Trophoblast cell (in vitro differentiated cells and primary cell): ENCODE data around the gene TTC17.

ENCODE experiments used
- DNase-seq, 2 donors: peaks; one replicate each; pipeline ENCODE4 v3.0.0-alpha.2; 2016
- H2AFZ ChIP-seq: 2 replicates; pipeline ENCODE4 v1.6.1; 2013; ENCODE audit warnings: low read length, moderate library complexity, mild to moderate bottlenecking; ENCODE audit not compliant: insufficient read depth, poor library complexity
- H2AK5ac ChIP-seq: 2 replicates; pipeline ENCODE4 v1.6.1; 2013; ENCODE audit warnings: mild to moderate bottlenecking, low read length
- H2BK120ac ChIP-seq: 2 replicates; pipeline ENCODE4 v1.6.1; 2013; ENCODE audit warnings: low read length, mild to moderate bottlenecking, moderate library complexity; ENCODE audit not compliant: insufficient read depth, poor library complexity
- H2BK12ac ChIP-seq: 2 replicates; pipeline ENCODE4 v1.6.1; 2013; ENCODE audit warnings: mild to moderate bottlenecking, low read length, moderate library complexity
- H2BK5ac ChIP-seq: 2 replicates; pipeline ENCODE4 v1.6.1; 2013; ENCODE audit warnings: low read length, low read depth, moderate library complexity, mild to moderate bottlenecking; ENCODE audit not compliant: poor library complexity
- H3K14ac ChIP-seq: 2 replicates; pipeline ENCODE4 v1.6.1; 2013; ENCODE audit warnings: mild to moderate bottlenecking, low read length
- H3K18ac ChIP-seq: 2 replicates; pipeline ENCODE4 v1.6.1; 2013; ENCODE audit warnings: mild to moderate bottlenecking, low read length
- H3K23ac ChIP-seq: 2 replicates; pipeline ENCODE4 v1.6.1; 2013; ENCODE audit warnings: low read length
- H3K27ac ChIP-seq: 2 replicates; pipeline ENCODE4 v1.5.1; 2013; ENCODE audit warnings: low read depth, mild to moderate bottlenecking, inconsistent platforms, low read length, moderate library complexity
- H3K27me3 ChIP-seq: 2 replicates; pipeline ENCODE4 v1.6.1; 2013; ENCODE audit warnings: inconsistent platforms, mild to moderate bottlenecking, low read length, moderate library complexity; ENCODE audit not compliant: insufficient read depth
- H3K36me3 ChIP-seq, 2 experiments: 1 replicate in 1 of 2; 2 replicates in 1 of 2; pipeline ENCODE4 v1.6.1; 2013; ENCODE audit warnings: low read length in 2 of 2, mild to moderate bottlenecking in 2 of 2, moderate library complexity in 1 of 2; ENCODE audit not compliant: insufficient read depth in 2 of 2, control insufficient read depth in 1 of 2
- H3K4ac ChIP-seq: 2 replicates; pipeline ENCODE4 v1.6.1; 2013; ENCODE audit warnings: low read depth, mild to moderate bottlenecking, low read length, moderate library complexity
- H3K4me1 ChIP-seq, 2 experiments: 1 replicate in 1 of 2; 2 replicates in 1 of 2; pipeline ENCODE4 v1.6.1; 2013; ENCODE audit warnings: low read length in 2 of 2, mild to moderate bottlenecking in 2 of 2, moderate library complexity in 1 of 2; ENCODE audit not compliant: insufficient read depth in 2 of 2, control insufficient read depth in 1 of 2
- H3K4me2 ChIP-seq: 2 replicates; pipeline ENCODE4 v1.6.1; 2013; ENCODE audit warnings: inconsistent platforms, mild to moderate bottlenecking, low read length, moderate library complexity
- H3K4me3 ChIP-seq: 2 replicates; pipeline ENCODE4 v1.5.1; 2013; ENCODE audit warnings: mild to moderate bottlenecking, low read depth, low read length, inconsistent platforms
- H3K79me1 ChIP-seq: one replicate; pipeline ENCODE4 v1.6.1; 2013; ENCODE audit warnings: low read length
- H3K79me2 ChIP-seq: 2 replicates; pipeline ENCODE4 v1.6.1; 2013; ENCODE audit warnings: low read length, mild to moderate bottlenecking; ENCODE audit not compliant: control insufficient read depth, insufficient read depth, poor library complexity
- H3K9ac ChIP-seq: 2 replicates; pipeline ENCODE4 v1.6.1; 2013; ENCODE audit warnings: mild to moderate bottlenecking, low read length
- H3K9me3 ChIP-seq: 2 replicates; pipeline ENCODE4 v1.6.1; 2013; ENCODE audit warnings: low read depth, mild to moderate bottlenecking, control low read depth, inconsistent platforms, low read length; ENCODE audit not compliant: insufficient read depth
- H4K12ac ChIP-seq: 2 replicates; pipeline ENCODE4 v1.6.1; 2013; ENCODE audit warnings: low read depth, mild to moderate bottlenecking, low read length, moderate library complexity
- H4K8ac ChIP-seq: 2 replicates; pipeline ENCODE4 v1.6.1; 2013; ENCODE audit warnings: low read depth, mild to moderate bottlenecking, low read length, moderate library complexity
- H4K91ac ChIP-seq: one replicate; pipeline ENCODE4 v1.6.1; 2013; ENCODE audit warnings: low read depth, mild to moderate bottlenecking, low read length, moderate library complexity
- WGBS: extraction: QIAGEN DNeasy Blood & Tissue Kit; methylation state at CpG from one replicate; pipeline ENCODE4 v1.1.7; 2013; ENCODE audit warnings: missing lambda C conversion rate; ENCODE audit not compliant: insufficient read length, insufficient coverage; ENCODE audit errors: extremely low coverage; 5-methylcytosine and 5-hydroxymethylcytosine counted together

Gene TTC17

GRCh38 chr11:43489869-43490465 lies 131.2 kb downstream of the TTC17 start:
- H3K36me3 ChIP-seq, result peaks cover 9 to 21% of the 10 kb centered on the region in 2 experiments
- H4K8ac ChIP-seq, result no peak overlapping the region
- no peak overlapping the region for H3K4me2 ChIP-seq
- H2BK120ac ChIP-seq, result no peak overlapping the region
- H3K4me1 ChIP-seq, result no peaks in the 10 kb centered on the region
- H2AFZ ChIP-seq, result no peak overlapping the region
- no peak overlapping the region for H3K4me3 ChIP-seq
- no peak overlapping the region for H3K4ac ChIP-seq
- no CpG with 5 or more reads among the region's 5 CpGs for WGBS
- no peak for DNase-seq
- H4K12ac ChIP-seq, result no peak overlapping the region
- no peaks in the 10 kb centered on the region for H3K27me3 ChIP-seq
- H2BK5ac ChIP-seq, result no peak overlapping the region
- no peak overlapping the region for H3K18ac ChIP-seq
- no peak overlapping the region for H3K27ac ChIP-seq
- H4K91ac ChIP-seq, result no peak overlapping the region
- H3K79me2 ChIP-seq, result no peaks in the 10 kb centered on the region
- H3K79me1 ChIP-seq, result no peaks in the 10 kb centered on the region
- peaks cover 2% of the 10 kb centered on the region for H3K9me3 ChIP-seq
- H3K9ac ChIP-seq, result no peak overlapping the region
- no peak overlapping the region for H2AK5ac ChIP-seq
- H3K14ac ChIP-seq, result no peak overlapping the region
- no peak overlapping the region for H3K23ac ChIP-seq
- H2BK12ac ChIP-seq, result no peak overlapping the region

GRCh38 chr11:43492701-43493100 lies 134.0 kb downstream of the TTC17 start:
- Histone ChIP-seq H3K4ac (no peak overlapping the region), H2BK120ac (no peak overlapping the region), H2AFZ (no peak overlapping the region), H3K18ac (no peak overlapping the region), H3K27ac (no peak overlapping the region), H3K23ac (no peak overlapping the region), H3K79me1 (no peaks in the 10 kb centered on the region), H4K8ac (no peak overlapping the region), H2BK12ac (no peak overlapping the region), H3K9ac (no peak overlapping the region), H3K9me3 (peaks cover 2% of the 10 kb centered on the region), H3K36me3 (peaks cover 9 to 23% of the 10 kb centered on the region in 2 experiments), H3K27me3 (no peaks in the 10 kb centered on the region), H3K4me1 (no peaks in the 10 kb centered on the region), H4K12ac (no peak overlapping the region), H4K91ac (no peak overlapping the region), H3K4me2 (no peak overlapping the region), H3K14ac (no peak overlapping the region), H2BK5ac (no peak overlapping the region), H2AK5ac (no peak overlapping the region), H3K4me3 (no peak overlapping the region), H3K79me2 (no peaks in the 10 kb centered on the region)
- WGBS, result no CpG with 5 or more reads among the region's 5 CpGs
- DNase-seq, result no peak

GRCh38 chr11:43493431-43493830 lies 134.7 kb downstream of the TTC17 start:
- H3K14ac ChIP-seq, result no peak overlapping the region
- no peak overlapping the region for H4K12ac ChIP-seq
- no CpG with 5 or more reads among the region's 5 CpGs for WGBS
- H2AFZ ChIP-seq, result no peak overlapping the region
- no peak overlapping the region for H3K18ac ChIP-seq
- H3K23ac ChIP-seq, result no peak overlapping the region
- H3K4me3 ChIP-seq, result no peak overlapping the region
- no peak for DNase-seq
- H2BK5ac ChIP-seq, result no peak overlapping the region
- H3K79me1 ChIP-seq, result no peaks in the 10 kb centered on the region
- no peak overlapping the region for H3K27ac ChIP-seq
- H2BK120ac ChIP-seq, result no peak overlapping the region
- no peak overlapping the region for H2BK12ac ChIP-seq
- peaks cover 2% of the 10 kb centered on the region for H3K9me3 ChIP-seq
- no peak overlapping the region for H4K8ac ChIP-seq
- H3K4me1 ChIP-seq, result no peaks in the 10 kb centered on the region
- no peak overlapping the region for H3K4ac ChIP-seq
- H3K27me3 ChIP-seq, result no peaks in the 10 kb centered on the region
- H3K4me2 ChIP-seq, result no peak overlapping the region
- H3K79me2 ChIP-seq, result no peaks in the 10 kb centered on the region
- no peak overlapping the region for H3K9ac ChIP-seq
- no peak overlapping the region for H4K91ac ChIP-seq
- H2AK5ac ChIP-seq, result no peak overlapping the region
- peaks cover 9 to 23% of the 10 kb centered on the region in 2 experiments for H3K36me3 ChIP-seq

- H3K14ac ChIP-seq, result no peak overlapping the region
- H3K4me2 ChIP-seq, result no peak overlapping the region
- no CpG with 5 or more reads among the region's 1 CpG for WGBS
- no peak overlapping the region for H4K91ac ChIP-seq
- no peaks in the 10 kb centered on the region for H3K4me1 ChIP-seq
- no peaks in the 10 kb centered on the region for H3K79me1 ChIP-seq
- H3K27me3 ChIP-seq, result no peaks in the 10 kb centered on the region
- H2AFZ ChIP-seq, result no peak overlapping the region
- H4K12ac ChIP-seq, result no peak overlapping the region
- H3K9me3 ChIP-seq, result peaks cover 2% of the 10 kb centered on the region
- no peak overlapping the region for H2BK120ac ChIP-seq
- H3K9ac ChIP-seq, result no peak overlapping the region
- H3K79me2 ChIP-seq, result no peaks in the 10 kb centered on the region
- H3K36me3 ChIP-seq, result peaks cover 2 to 13% of the 10 kb centered on the region in 2 experiments
- H4K8ac ChIP-seq, result no peak overlapping the region
- no peak overlapping the region for H2AK5ac ChIP-seq
- no peak overlapping the region for H3K4ac ChIP-seq
- no peak overlapping the region for H3K18ac ChIP-seq
- no peak for DNase-seq
- no peak overlapping the region for H3K23ac ChIP-seq
- no peak overlapping the region for H3K27ac ChIP-seq
- H2BK5ac ChIP-seq, result no peak overlapping the region
- no peak overlapping the region for H2BK12ac ChIP-seq
- H3K4me3 ChIP-seq, result no peak overlapping the region
These were observed 138.4 kb downstream of the TTC17 start for GRCh38 chr11:43497144-43497543.
